H1 (cell line): ENCODE results near the gene ARHGEF2. TPM values are rescaled to one million over a fixed set of nuclear protein-coding genes. Genes with fewer than 3 reads are reported as not detected.

Experiments used
- CTCF ChIA-PET: fragments of 300-600 bp; sonication (Branson Sonifier 250); formaldehyde crosslinking; loops from one replicate; lab custom pipeline; 2021; ENCODE audit not compliant: partially characterized antibody; lab: Charles Lee
- POLR2A ChIA-PET: fragments of 300-600 bp; sonication (Branson Sonifier 250); formaldehyde crosslinking; loops from one replicate; lab custom pipeline; 2021; ENCODE audit warnings: inconsistent platforms; ENCODE audit not compliant: partially characterized antibody; lab: Charles Lee
- DNase-seq, 2 experiments: peaks; one replicate each; pipeline versions ENCODE4 v3.0.0 to v3.0.0-alpha.2; 2010 to 2022; ENCODE audit warnings: low spot score in 2 of 2, low read depth in 1 of 2, mixed read lengths in 1 of 2
- FAIRE-seq: peaks from 2 replicates; lab custom pipeline; 2011; peaks lifted over from hg19 to GRCh38; lab: Jason Lieb, UNC
- H2AFZ ChIP-seq: 2 replicates; pipeline ENCODE4 v1.8.1; 2012; ENCODE audit warnings: low read length, inconsistent platforms
- H2AK5ac ChIP-seq: 2 replicates; pipeline ENCODE4 v1.6.1; 2013; ENCODE audit warnings: low read depth, low read length
- H2BK120ac ChIP-seq: replicated peaks from 2 replicates; pipeline ENCODE3; 2013; ENCODE audit warnings: low read depth, low read length, inconsistent platforms
- H2BK12ac ChIP-seq: 2 replicates; pipeline ENCODE4 v1.6.1; 2013; ENCODE audit warnings: low read depth, low read length
- H2BK15ac ChIP-seq: 2 replicates; pipeline ENCODE4 v1.6.1; 2013; ENCODE audit warnings: low read length
- H2BK20ac ChIP-seq: 2 replicates; pipeline ENCODE4 v1.6.1; 2013; ENCODE audit warnings: low read length
- H2BK5ac ChIP-seq: 2 replicates; pipeline ENCODE4 v1.6.1; 2013; ENCODE audit warnings: low read depth, low read length
- H3K14ac ChIP-seq: 2 replicates; pipeline ENCODE4 v1.6.1; 2013; ENCODE audit warnings: inconsistent platforms; ENCODE audit not compliant: insufficient read length
- H3K18ac ChIP-seq: 2 replicates; pipeline ENCODE4 v1.6.1; 2013; ENCODE audit warnings: low read length; ENCODE audit errors: extremely low read depth
- H3K23ac ChIP-seq: 2 replicates; pipeline ENCODE4 v1.6.1; 2013; ENCODE audit warnings: inconsistent platforms; ENCODE audit not compliant: insufficient read length
- H3K23me2 ChIP-seq: 2 replicates; pipeline ENCODE4 v1.6.1; 2013; ENCODE audit warnings: low read depth, low read length
- H3K27ac ChIP-seq: 2 replicates; pipeline ENCODE4 v1.6.1; 2011; ENCODE audit warnings: low read depth, low read length, inconsistent platforms
- H3K27me3 ChIP-seq, 4 experiments: replicated peaks in 1 of 4; 1 replicate in 1 of 4; 2 replicates in 3 of 4; pipeline versions ENCODE4 v1.6.1 to v1.8.1; 2011 to 2013; ENCODE audit warnings: low read length in 3 of 4, mild to moderate bottlenecking in 3 of 4, inconsistent platforms in 2 of 4, mixed read lengths in 2 of 4, moderate library complexity in 1 of 4; ENCODE audit not compliant: control insufficient read depth in 3 of 4, insufficient read depth in 3 of 4; ENCODE audit errors: extremely low read depth in 1 of 4
- H3K36me3 ChIP-seq, 4 experiments: 2 replicates each; pipeline versions ENCODE4 v1.6.1 to v1.8.1; 2011 to 2013; ENCODE audit warnings: mild to moderate bottlenecking in 4 of 4, low read length in 3 of 4, moderate library complexity in 2 of 4, control low read depth in 1 of 4, inconsistent platforms in 1 of 4; ENCODE audit not compliant: insufficient read depth in 4 of 4, control insufficient read depth in 2 of 4
- H3K4ac ChIP-seq: replicated peaks from 2 replicates; pipeline ENCODE3; 2013; ENCODE audit warnings: low read length, low read depth, mixed read lengths, inconsistent platforms; ENCODE audit not compliant: insufficient read length
- H3K4me1 ChIP-seq, 4 experiments: replicated peaks in 1 of 4; 1 replicate in 1 of 4; 2 replicates in 3 of 4; pipeline versions ENCODE4 v1.6.1 to v1.8.1; 2011 to 2013; ENCODE audit warnings: low read length in 3 of 4, inconsistent platforms in 2 of 4, mixed read lengths in 1 of 4; ENCODE audit not compliant: insufficient read depth in 4 of 4, control insufficient read depth in 3 of 4
- H3K4me2 ChIP-seq, 2 experiments: 2 replicates each; pipeline versions ENCODE4 v1.6.1 to v1.8.1; 2011 to 2013; ENCODE audit warnings: low read depth in 2 of 2, low read length in 2 of 2, control low read depth in 1 of 2, inconsistent platforms in 1 of 2, mild to moderate bottlenecking in 1 of 2; ENCODE audit not compliant: insufficient read depth in 1 of 2
- H3K4me3 ChIP-seq, 4 experiments: fragments of 200-600, 300-600 bp in 1 of 4; sonication (generic), shearing (Covaris generic), sonication (Bioruptor Twin) in 1 of 4; 2 replicates each; pipeline versions ENCODE4 v1.5.1 to v1.8.1; 2011 to 2016; ENCODE audit warnings: low read length in 4 of 4, low read depth in 3 of 4, control low read depth in 2 of 4, inconsistent platforms in 2 of 4, mild to moderate bottlenecking in 2 of 4, mixed read lengths in 1 of 4, moderate library complexity in 1 of 4; ENCODE audit not compliant: insufficient read depth in 2 of 4; ENCODE audit errors: extremely low read depth in 1 of 4
- H3K56ac ChIP-seq: replicated peaks from 2 replicates; pipeline ENCODE3; 2013; ENCODE audit warnings: low read depth, mild to moderate bottlenecking, mixed read lengths, low read length, inconsistent platforms; ENCODE audit not compliant: insufficient read length
- H3K79me1 ChIP-seq: 2 replicates; pipeline ENCODE4 v1.6.1; 2013; ENCODE audit warnings: low read depth, low read length, control low read depth
- H3K79me2 ChIP-seq, 2 experiments: 2 replicates each; pipeline versions ENCODE4 v1.6.1 to v1.8.1; 2012 to 2013; ENCODE audit warnings: low read length in 2 of 2, mild to moderate bottlenecking in 2 of 2, inconsistent platforms in 1 of 2; ENCODE audit not compliant: insufficient read depth in 2 of 2, control insufficient read depth in 1 of 2
- H3K9ac ChIP-seq, 4 experiments: replicated peaks in 1 of 4; 1 replicate in 1 of 4; 2 replicates in 3 of 4; pipeline versions ENCODE4 v1.6.1 to v1.8.1; 2011 to 2013; ENCODE audit warnings: low read depth in 3 of 4, low read length in 3 of 4, control low read depth in 2 of 4, mild to moderate bottlenecking in 2 of 4, moderate library complexity in 2 of 4, inconsistent platforms in 1 of 4; ENCODE audit errors: extremely low read depth in 1 of 4
- H3K9me3 ChIP-seq, 2 experiments: 2 replicates each; pipeline versions ENCODE4 v1.6.1 to v1.8.1; 2012 to 2013; ENCODE audit warnings: mild to moderate bottlenecking in 2 of 2, moderate library complexity in 2 of 2, control low read depth in 1 of 2, inconsistent platforms in 1 of 2, low read depth in 1 of 2, low read length in 1 of 2, mixed read lengths in 1 of 2; ENCODE audit not compliant: insufficient read depth in 2 of 2
- H4K20me1 ChIP-seq, 2 experiments: replicated peaks in 1 of 2; 2 replicates each; pipeline versions ENCODE3 to v1.8.1; 2011 to 2013; ENCODE audit warnings: inconsistent platforms in 2 of 2, low read length in 2 of 2, mild to moderate bottlenecking in 1 of 2; ENCODE audit not compliant: insufficient read depth in 2 of 2, control insufficient read depth in 1 of 2
- H4K5ac ChIP-seq: 2 replicates; pipeline ENCODE4 v1.6.1; 2013; ENCODE audit warnings: low read length, low read depth, mixed read lengths, inconsistent platforms; ENCODE audit not compliant: insufficient read length
- H4K8ac ChIP-seq: 2 replicates; pipeline ENCODE4 v1.8.0; 2013; ENCODE audit warnings: mild to moderate bottlenecking, moderate library complexity, low read length, inconsistent platforms; ENCODE audit not compliant: insufficient read depth; ENCODE audit errors: extremely low read depth
- H4K91ac ChIP-seq: replicated peaks from 2 replicates; pipeline ENCODE3; 2013; ENCODE audit warnings: low read length, mixed read lengths, inconsistent platforms; ENCODE audit not compliant: insufficient read length
- CTBP2 ChIP-seq: IDR thresholded peaks from 2 replicates; pipeline ENCODE4 v1.7.0; 2011; ENCODE audit warnings: borderline replicate concordance, mild to moderate bottlenecking, moderate library complexity, mixed read lengths, low read length; ENCODE audit not compliant: insufficient read depth, insufficient read length
- EZH2 ChIP-seq: fragments of 200-600 bp; sonication (generic); IDR thresholded peaks from 2 replicates; pipeline ENCODE4 v1.7.1; 2012; ENCODE audit warnings: low read depth, mild to moderate bottlenecking, moderate library complexity, low read length, inconsistent platforms; ENCODE audit not compliant: severe bottlenecking
- FOSL1 ChIP-seq: IDR thresholded peaks from 2 replicates; pipeline ENCODE4 v1.6.1; 2011; ENCODE audit warnings: mild to moderate bottlenecking, low read depth, low read length, moderate library complexity; ENCODE audit not compliant: insufficient read depth
- JUND ChIP-seq: IDR thresholded peaks from 2 replicates; pipeline ENCODE4 v1.6.1; 2011; ENCODE audit warnings: mild to moderate bottlenecking, improper control_type of control experiment, low read length
- NRF1 ChIP-seq: IDR thresholded peaks from 2 replicates; pipeline ENCODE4 v1.6.1; 2011; ENCODE audit warnings: mild to moderate bottlenecking, low read depth, low read length, improper control_type of control experiment
- PHF8 ChIP-seq: fragments of 200-600 bp; sonication (generic); conservative IDR thresholded peaks from 2 replicates; pipeline ENCODE4 v1.7.1; 2012; ENCODE audit warnings: low read depth, mild to moderate bottlenecking, inconsistent platforms, low read length, moderate library complexity
- SP4 ChIP-seq: IDR thresholded peaks from 2 replicates; pipeline ENCODE4 v1.6.1; 2012; ENCODE audit warnings: low read length, inconsistent platforms
- SUZ12 ChIP-seq: fragments of 200-600 bp; sonication (generic); IDR thresholded peaks from 2 replicates; pipeline ENCODE4 v1.6.1; 2012; ENCODE audit warnings: mild to moderate bottlenecking, inconsistent platforms, low read length, moderate library complexity, mixed read lengths
- ZNF274 ChIP-seq: IDR thresholded peaks from 2 replicates; pipeline ENCODE4 v1.7.0; 2012; ENCODE audit warnings: low read length, borderline replicate concordance; ENCODE audit errors: extremely low read depth
- WGBS, 2 experiments: shearing (Covaris generic) in 1 of 2; methylation state at CpG; one replicate each; pipeline versions ENCODE4 v1.1.6 to v1.1.7; 2013 to 2015; ENCODE audit warnings: low lambda C conversion rate in 2 of 2, mixed read lengths in 2 of 2, inconsistent platforms in 1 of 2, low coverage in 1 of 2, missing lambda C conversion rate in 1 of 2; ENCODE audit not compliant: insufficient replicate concordance in 2 of 2, insufficient coverage in 1 of 2, insufficient read length in 1 of 2; ENCODE audit errors: extremely low coverage in 1 of 2, missing lambda C conversion rate in 1 of 2; 5-methylcytosine and 5-hydroxymethylcytosine counted together
- polyA plus RNA-seq, 7 experiments: library from polyadenylated mRNA; depleted of rRNA in 3 of 7; stranded (reverse) in 5 of 7; unstranded in 2 of 7; fragments of >200 nt in 5 of 7; fragments of 200-250 nt in 2 of 7; gene quantifications; 1 replicate in 5 of 7; 2 replicates in 1 of 7; 4 replicates in 1 of 7; pipeline versions ENCODE4 v1.2.1 to v1.2.3, GENCODE V29; 2011 to 2013; ENCODE audit warnings: missing spikeins in 2 of 7, mixed read lengths in 2 of 7
- total RNA-seq: library from RNA; stranded (reverse); fragmentation: NEBNext Ultra II Directional; extraction: Animal tissue kit (Norgen Biotek cat#: 25700); gene quantifications from 2 replicates; pipeline ENCODE4 v1.2.1, GENCODE V29; 2021
- TF ChIP-seq, protein P1 (sequence below): IDR thresholded peaks from 2 replicates; pipeline ENCODE4 v1.6.1; 2012; ENCODE audit warnings: low read length, inconsistent platforms

The ARHGEF2 gene
- total and polyA plus RNA-seq, 2 of the 8 experiments (the other 6 are each of a cell fraction or from before 2014, with no cell fraction given) = 42.7 to 80.5 TPM

DNA sequence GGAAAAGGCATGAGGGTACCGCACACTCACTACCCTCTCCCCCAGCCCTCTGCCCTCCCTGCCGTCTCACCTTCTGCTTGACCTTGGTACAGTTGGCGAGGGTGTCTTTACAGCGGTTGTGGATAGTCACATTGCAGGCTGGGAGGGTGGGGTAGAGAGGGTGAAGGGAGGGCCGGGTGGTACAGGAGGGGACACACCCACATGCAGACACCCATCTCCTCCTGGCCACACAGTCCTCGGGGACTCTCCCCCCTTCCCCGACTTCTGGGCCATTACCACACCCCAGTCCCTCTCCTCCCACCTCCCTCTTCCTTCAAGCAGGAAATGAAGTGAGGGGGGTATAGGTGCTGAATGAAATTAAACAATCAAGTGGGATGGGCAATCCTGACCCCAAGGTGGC is 11.6 kb downstream of the ARHGEF2 start:
- Histone ChIP-seq H4K20me1 (peaks cover 8 to 30% of the 10 kb centered on the region in 2 experiments), H3K27ac (peak overlapping the region; percentile 33; the same call in 1 of the 2 replicates), H3K23ac (no peak overlapping the region), H3K27me3 (no peaks in the 10 kb centered on the region), H3K4me2 (no peak overlapping the region), H2BK15ac (no peak overlapping the region), H2BK5ac (peak overlapping the region; percentile 73; the same call in 1 of the 2 replicates), H4K91ac (no peak overlapping the region), H3K18ac (no peak overlapping the region), H3K4ac (no peak overlapping the region), H3K9me3 (no peaks in the 10 kb centered on the region), H3K79me1 (peaks cover 21% of the 10 kb centered on the region), H3K36me3 (peaks cover 29 to 55% (median 44%) of the 10 kb centered on the region in 4 experiments), H2AK5ac (no peak overlapping the region), H4K5ac (no peak overlapping the region), H2BK12ac (no peak overlapping the region; the same call in 1 of the 2 replicates), H3K4me3 (no peak overlapping the region), H3K79me2 (peaks cover 0 to 39% of the 10 kb centered on the region in 2 experiments; a peak in 2 of 4 replicates), H3K9ac (no peak overlapping the region), H3K14ac (no peak overlapping the region), H3K4me1 (peaks cover 0 to 28% (median 15%) of the 10 kb centered on the region in 4 experiments; a peak in 6 of 7 replicates), H2BK20ac (no peak overlapping the region), H4K8ac (no peak overlapping the region), H2AFZ (no peak overlapping the region), H2BK120ac (no peak overlapping the region), H3K56ac (no peak overlapping the region), H3K23me2 (no peaks in the 10 kb centered on the region)
- DNase-seq (no peak), FAIRE-seq (no peak)
- 84% methylated on average over 7 of the region's 7 CpGs; no CpG with 5 or more reads in 1 of the 2 experiments for WGBS, 2 experiments
- CTCF ChIA-PET = interaction anchor here (0.7 to 6.7 kb wide), 21 partner anchors 11 to 311 kb away, joined by 3 to 79 read pairs (median 5); partner anchors contain the start of genes ARHGEF2, LAMTOR2 and UBQLN4
- POLR2A ChIA-PET = interaction anchor here (1.0 to 16.7 kb wide), 5 partner anchors 10 to 279 kb away, joined by 3 to 282 read pairs (median 5); partner anchors contain the start of gene ARHGEF2
- TF ChIP-seq, protein P1, sequence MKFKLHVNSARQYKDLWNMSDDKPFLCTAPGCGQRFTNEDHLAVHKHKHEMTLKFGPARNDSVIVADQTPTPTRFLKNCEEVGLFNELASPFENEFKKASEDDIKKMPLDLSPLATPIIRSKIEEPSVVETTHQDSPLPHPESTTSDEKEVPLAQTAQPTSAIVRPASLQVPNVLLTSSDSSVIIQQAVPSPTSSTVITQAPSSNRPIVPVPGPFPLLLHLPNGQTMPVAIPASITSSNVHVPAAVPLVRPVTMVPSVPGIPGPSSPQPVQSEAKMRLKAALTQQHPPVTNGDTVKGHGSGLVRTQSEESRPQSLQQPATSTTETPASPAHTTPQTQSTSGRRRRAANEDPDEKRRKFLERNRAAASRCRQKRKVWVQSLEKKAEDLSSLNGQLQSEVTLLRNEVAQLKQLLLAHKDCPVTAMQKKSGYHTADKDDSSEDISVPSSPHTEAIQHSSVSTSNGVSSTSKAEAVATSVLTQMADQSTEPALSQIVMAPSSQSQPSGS = no peak
- TF ChIP-seq NRF1 (no peak), SUZ12 (no peak), JUND (no peak), PHF8 (no peak), SP4 (no peak), EZH2 (no peak), ZNF274 (no peak), FOSL1 (no peak), CTBP2 (no peak)
